Measurements from ENCODE around the gene LRMDA. TPM values are rescaled to one million over a fixed set of nuclear protein-coding genes. Genes with fewer than 3 reads are reported as not detected.

The LRMDA gene
- total and polyA plus RNA-seq, 2 of the 4 experiments (the other 2 are of a cell fraction) = 0.07 TPM; not detected in 1

DNA sequence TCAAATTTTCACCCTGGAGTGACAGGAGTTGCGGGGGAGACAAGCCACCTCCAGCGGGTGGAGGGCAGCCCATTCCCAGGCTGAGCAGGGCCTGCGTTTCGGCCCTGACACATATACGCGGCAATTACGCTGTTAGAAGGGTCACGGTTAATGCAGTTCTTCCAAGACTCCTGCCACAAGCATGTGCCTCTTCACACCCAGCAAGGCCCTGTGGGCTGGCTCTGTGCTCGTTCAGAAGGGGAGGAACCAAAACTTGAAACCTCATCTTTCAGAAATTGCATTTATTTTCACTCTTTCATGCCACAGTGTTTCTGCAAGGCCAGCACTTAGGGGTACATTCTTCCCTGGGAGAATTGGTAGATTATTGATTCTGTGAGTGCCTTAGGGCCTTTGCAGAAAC is 24.7 kb downstream of the LRMDA start:
- H3K9me1 ChIP-seq (ENCODE audit: insufficient read depth, low read length) = no peaks in the 10 kb centered on the region
- H3K79me1 ChIP-seq (ENCODE audit: low read depth in 1 of 2, low read length in 2 of 2) = no peaks in the 10 kb centered on the region
- no peak overlapping the region for H3K27ac ChIP-seq (ENCODE audit: insufficient read depth, low read length)
- ATAC-seq (ENCODE audit: low read depth) = no peak
- no peak overlapping the region for H3K9ac ChIP-seq (ENCODE audit: low read depth, low read length)
- no peak overlapping the region for H2BK20ac ChIP-seq (ENCODE audit: low read depth, low read length)
- no peak overlapping the region for H2AK5ac ChIP-seq (ENCODE audit: low read depth, low read length)
- CTCF ChIA-PET = no interaction called here
- no peak overlapping the region for H2BK120ac ChIP-seq (ENCODE audit: low read depth, low read length)
- DNase-seq = no peak
- H3K9me3 ChIP-seq (ENCODE audit: control insufficient read depth, insufficient read depth, low read length) = no peaks in the 10 kb centered on the region
- no peak overlapping the region for H3K23ac ChIP-seq (ENCODE audit: low read depth, low read length)
- no peaks in the 10 kb centered on the region for H3K36me3 ChIP-seq (ENCODE audit: control insufficient read depth, insufficient read depth, low read length)
- H4K8ac ChIP-seq (ENCODE audit: low read depth in 2 of 2, low read length in 2 of 2) = no peak overlapping the region
- no peak overlapping the region for H3K56ac ChIP-seq (ENCODE audit: extremely low read depth, insufficient read depth, low read length)
- intact Hi-C loops (cut with micrococcal nuclease) = no loop called here
- BruUV-seq (replicated peaks) = no TSS peak
- no peak overlapping the region for H4K5ac ChIP-seq (ENCODE audit: low read depth, low read length)
- H3K27me3 ChIP-seq (ENCODE audit: control insufficient read depth, insufficient read depth, low read length) = peaks cover 12% of the 10 kb centered on the region
- no peak overlapping the region for H3K4ac ChIP-seq (ENCODE audit: low read depth, low read length)
- H3K14ac ChIP-seq (replicated peaks; ENCODE audit: low read depth, low read length) = no peak overlapping the region
- no peak overlapping the region for H2AFZ ChIP-seq (replicated peaks; ENCODE audit: low read length, poor library complexity)
- no peak overlapping the region for H3K4me3 ChIP-seq (ENCODE audit: insufficient read depth, low read depth, low read length)
- H4K20me1 ChIP-seq (ENCODE audit: insufficient read depth, low read length) = no peaks in the 10 kb centered on the region
- H3K4me1 ChIP-seq (ENCODE audit: control insufficient read depth, insufficient read depth, low read length) = no peaks in the 10 kb centered on the region
- no peak overlapping the region for H4K91ac ChIP-seq (ENCODE audit: insufficient read depth, low read depth, low read length)
- no peak overlapping the region for H3K18ac ChIP-seq (ENCODE audit: low read depth, low read length)
- WGBS, 2 experiments (ENCODE audit: extremely low coverage in 2 of 2, insufficient read length in 1 of 2) = 95% methylated on average over 4 of the region's 9 CpGs; no CpG with 5 or more reads in 1 of the 2 experiments
- in situ Hi-C loops (cut with MboI; ENCODE audit: low sequenced_read_pairs) = no loop called here
- no peak overlapping the region for H2BK15ac ChIP-seq (ENCODE audit: low read depth, low read length)
- dilution Hi-C loops (cut with HindIII; ENCODE audit: low sequenced_read_pairs, unreplicated experiment) = no loop called here
- no peak for TF ChIP-seq CEBPB (IDR thresholded peaks at IDR 0.05; ENCODE audit: low read depth, low read length)
- TF ChIP-seq POLR2A (IDR thresholded peaks at IDR 0.05; ENCODE audit: low read depth, low read length) = no peak
- no peak for TF ChIP-seq MAZ (IDR thresholded peaks at IDR 0.05; ENCODE audit: borderline replicate concordance, low read depth, low read length)
- TF ChIP-seq, protein P1, sequence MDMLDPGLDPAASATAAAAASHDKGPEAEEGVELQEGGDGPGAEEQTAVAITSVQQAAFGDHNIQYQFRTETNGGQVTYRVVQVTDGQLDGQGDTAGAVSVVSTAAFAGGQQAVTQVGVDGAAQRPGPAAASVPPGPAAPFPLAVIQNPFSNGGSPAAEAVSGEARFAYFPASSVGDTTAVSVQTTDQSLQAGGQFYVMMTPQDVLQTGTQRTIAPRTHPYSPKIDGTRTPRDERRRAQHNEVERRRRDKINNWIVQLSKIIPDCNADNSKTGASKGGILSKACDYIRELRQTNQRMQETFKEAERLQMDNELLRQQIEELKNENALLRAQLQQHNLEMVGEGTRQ (IDR thresholded peaks at IDR 0.05; ENCODE audit: low read depth, low read length) = no peak
- no peak for TF ChIP-seq CHD1 (IDR thresholded peaks at IDR 0.05; ENCODE audit: low read depth, low read length)
- TF ChIP-seq, protein P2, sequence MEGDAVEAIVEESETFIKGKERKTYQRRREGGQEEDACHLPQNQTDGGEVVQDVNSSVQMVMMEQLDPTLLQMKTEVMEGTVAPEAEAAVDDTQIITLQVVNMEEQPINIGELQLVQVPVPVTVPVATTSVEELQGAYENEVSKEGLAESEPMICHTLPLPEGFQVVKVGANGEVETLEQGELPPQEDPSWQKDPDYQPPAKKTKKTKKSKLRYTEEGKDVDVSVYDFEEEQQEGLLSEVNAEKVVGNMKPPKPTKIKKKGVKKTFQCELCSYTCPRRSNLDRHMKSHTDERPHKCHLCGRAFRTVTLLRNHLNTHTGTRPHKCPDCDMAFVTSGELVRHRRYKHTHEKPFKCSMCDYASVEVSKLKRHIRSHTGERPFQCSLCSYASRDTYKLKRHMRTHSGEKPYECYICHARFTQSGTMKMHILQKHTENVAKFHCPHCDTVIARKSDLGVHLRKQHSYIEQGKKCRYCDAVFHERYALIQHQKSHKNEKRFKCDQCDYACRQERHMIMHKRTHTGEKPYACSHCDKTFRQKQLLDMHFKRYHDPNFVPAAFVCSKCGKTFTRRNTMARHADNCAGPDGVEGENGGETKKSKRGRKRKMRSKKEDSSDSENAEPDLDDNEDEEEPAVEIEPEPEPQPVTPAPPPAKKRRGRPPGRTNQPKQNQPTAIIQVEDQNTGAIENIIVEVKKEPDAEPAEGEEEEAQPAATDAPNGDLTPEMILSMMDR (conservative IDR thresholded peaks at IDR 0.05; ENCODE audit: low read depth, low read length) = no peak
- no peak for TF ChIP-seq FOS (IDR thresholded peaks at IDR 0.05; ENCODE audit: low read depth, low read length)
- TF ChIP-seq RAD21 (IDR thresholded peaks at IDR 0.05; ENCODE audit: low read length) = no peak
- POLR2A ChIA-PET (ENCODE audit: unreplicated experiment) = no interaction called here
- H2AK9ac ChIP-seq (replicated peaks; ENCODE audit: low read depth, low read length, poor library complexity) = no peak overlapping the region
- no peak overlapping the region for H3K4me2 ChIP-seq (ENCODE audit: low read depth, low read length)
- no peak overlapping the region for H2BK5ac ChIP-seq (ENCODE audit: low read depth, low read length, poor library complexity, severe bottlenecking)

Measured in IMR-90 (cell line).